Islet precursor cell (in vitro differentiated cells): ENCODE data around the gene ZNF497.
"Not testable (repeated sequence)": the region's sequence is repeated elsewhere in the genome, so short reads cannot be mapped to it uniquely, and the experiment has no call there.

ENCODE experiments used
- DNase-seq: peaks from one replicate; pipeline ENCODE4 v3.0.0-alpha.2; 2018

The ZNF497 gene

DNA sequence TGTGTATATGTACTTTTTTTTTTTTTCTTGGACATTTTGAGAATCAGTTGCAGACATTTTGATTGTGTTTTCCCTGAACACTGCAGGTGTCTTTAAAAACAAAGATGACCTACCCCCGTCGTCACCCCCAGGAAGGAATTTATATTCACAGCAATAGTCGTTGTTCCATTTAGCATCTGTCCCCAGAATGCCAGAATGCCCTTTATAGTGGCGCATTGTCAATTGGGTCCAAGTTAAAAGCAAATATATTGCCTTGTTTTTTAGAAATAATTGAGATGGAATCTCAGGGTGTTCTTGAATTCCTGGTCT lies 31.1 kb upstream of the ZNF497 start:
- DNase-seq, result no peak

DNA sequence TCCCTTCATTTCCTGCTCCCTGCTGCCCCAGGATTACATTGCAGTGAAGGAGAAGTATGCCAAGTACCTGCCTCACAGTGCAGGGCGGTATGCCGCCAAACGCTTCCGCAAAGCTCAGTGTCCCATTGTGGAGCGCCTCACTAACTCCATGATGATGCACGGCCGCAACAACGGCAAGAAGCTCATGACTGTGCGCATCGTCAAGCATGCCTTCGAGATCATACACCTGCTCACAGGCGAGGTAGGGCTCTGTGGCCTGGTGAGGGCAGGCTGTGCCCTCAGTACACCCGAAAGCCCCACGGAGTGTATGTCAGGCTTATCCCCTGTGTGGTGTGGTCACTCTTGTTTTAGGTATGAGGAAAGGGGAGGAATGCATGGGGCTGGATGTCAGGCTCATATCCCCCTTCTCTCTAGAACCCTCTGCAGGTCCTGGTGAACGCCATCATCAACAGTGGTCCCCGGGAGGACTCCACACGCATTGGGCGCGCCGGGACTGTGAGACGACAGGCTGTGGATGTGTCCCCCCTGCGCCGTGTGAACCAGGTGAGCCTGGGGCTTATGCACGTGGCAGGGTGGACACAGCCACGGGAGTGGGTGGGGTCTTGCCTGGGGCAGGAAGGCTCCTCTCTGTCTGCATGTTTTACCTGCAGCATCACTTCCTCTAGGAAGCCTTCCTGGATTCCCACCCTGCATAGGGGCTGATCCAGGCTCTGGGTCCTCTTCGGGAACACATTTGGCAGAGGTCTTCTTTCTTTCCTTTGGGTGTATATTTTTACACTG lies 30.6 kb upstream of the ZNF497 start:
- DNase-seq, result no peak

DNA sequence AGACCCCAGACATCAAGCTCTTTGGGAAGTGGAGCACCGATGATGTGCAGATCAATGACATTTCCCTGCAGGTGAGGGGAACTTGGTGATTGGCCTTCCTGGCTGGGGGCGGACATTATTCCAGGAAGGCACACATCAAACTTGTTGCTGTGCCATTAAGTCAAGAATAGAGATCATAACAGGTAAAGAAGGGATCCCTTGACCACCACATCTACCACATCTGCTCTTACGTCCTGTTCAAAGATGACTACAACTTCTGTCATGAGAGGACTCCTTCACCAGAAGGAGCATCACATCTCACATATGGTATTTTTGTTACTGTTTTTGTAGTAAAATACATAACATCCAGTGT lies 25.6 kb upstream of the ZNF497 start:
- DNase-seq, result no peak

DNA sequence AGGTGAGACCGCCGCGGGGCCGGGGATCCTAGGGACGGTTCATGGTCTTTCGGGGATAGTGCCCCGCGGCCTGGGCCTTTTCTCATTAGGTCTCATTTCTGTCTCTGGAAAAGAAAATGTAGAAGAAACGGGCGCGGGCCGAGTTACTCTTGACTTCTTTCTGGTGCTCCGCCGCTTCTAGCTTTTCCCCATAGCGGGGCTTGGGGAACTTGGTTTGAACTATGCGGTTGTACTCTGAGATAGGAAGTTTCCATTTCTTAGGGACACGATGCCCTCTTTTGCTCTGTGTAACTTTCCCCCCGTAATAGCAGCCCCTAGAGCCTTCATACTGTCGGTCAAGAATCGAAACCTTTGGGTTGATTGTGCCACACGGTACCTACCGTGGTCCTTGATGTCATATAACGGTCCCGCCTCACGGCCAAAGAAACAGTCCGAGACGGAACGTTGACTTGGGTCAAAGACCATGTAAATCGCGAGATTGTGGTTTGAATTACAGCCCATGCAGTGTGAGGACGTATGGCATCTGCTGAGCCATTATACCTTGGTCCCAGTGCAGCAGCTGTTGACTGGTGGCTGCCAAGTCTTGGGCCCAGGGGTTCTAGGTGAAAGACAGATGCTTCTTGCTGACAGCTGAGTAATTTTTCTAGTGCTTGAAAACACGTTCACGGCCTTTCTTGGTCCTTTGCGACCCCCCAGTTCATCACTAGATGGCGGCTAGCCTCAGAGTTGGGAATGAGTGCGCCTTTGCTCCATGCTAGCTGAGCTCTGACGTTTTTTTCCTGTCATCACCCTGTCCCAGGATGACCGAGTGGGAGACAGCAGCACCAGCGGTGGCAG lies 25.0 kb upstream of the ZNF497 start:
- peak; percentile 53 for DNase-seq

DNA sequence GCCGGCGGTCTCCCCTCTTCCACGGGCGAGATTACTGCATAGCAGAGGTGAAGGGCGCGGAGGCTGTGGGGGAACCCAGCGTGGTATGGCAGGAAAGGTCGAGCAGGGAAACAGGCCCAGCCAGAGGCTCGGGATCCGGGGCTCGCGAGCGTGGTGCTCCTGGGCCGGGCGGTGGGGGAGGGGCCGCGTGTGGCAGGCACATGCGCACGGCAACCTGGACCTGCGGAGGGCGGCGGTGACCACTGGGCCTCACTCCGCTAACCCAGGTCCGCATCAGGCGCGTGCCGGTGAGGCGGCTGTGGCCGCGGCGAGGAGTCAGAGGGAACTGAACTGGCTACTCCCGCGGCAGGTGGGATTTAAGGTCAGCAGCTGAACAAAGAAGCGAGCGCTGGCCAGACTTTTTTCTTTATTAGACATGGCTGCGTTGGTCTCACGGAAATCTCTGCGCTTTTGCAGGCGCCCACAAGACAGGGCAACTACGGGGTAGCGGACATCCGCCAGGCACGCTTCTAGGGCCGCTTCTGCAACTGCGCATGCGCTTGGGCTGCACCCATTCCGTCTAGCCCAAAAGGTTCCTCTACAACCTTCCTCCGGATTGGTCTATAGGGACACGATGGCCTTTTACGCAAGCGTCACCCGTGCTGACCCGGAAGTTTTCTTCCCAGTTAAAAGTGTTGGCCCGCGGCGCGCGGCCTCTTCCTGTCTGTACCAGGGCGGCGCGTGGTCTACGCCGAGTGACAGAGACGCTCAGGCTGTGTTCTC lies 24.2 kb upstream of the ZNF497 start, which contains the start of gene RPS5:
Gene RPS5 (plus strand): TSS at position 694 of the 762 bp plus-strand sequence. CDS start 869 bp downstream, outside the sequence.
- peak; percentile 98 for DNase-seq

DNA sequence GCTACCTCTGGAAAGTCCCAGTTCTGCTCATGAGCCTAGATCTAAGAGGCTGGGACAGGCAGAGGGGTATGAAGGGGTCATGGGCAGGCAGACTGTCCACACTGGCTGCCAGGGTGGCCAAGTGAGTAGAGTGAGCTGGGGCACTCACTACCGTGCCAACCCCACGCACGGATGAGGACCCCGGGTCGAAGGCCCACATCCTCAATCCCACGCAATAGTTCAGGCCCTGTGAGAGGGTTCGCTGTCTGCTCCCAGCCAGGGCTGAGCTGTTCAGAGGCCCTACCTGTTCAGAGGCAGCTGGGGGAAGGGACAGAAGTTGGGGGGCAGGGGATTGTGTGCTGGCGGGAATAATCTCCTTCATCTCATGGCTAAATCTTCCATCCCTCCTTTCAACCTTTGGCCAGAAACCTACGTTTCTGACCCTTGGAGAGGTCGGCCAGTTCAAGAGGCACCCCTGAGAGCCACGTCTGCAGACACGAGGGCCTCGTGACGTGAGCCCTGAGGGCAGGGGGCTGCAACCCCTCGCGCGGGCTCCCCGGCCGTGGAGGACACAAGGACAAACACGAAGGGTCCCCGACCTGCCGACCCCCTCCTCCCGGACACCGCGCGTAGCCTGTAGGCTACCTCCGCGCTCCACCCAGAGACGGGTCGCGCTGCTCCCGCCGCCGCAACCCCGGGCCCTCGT lies 23.5 kb upstream of the ZNF497 start:
- DNase-seq, result peak; percentile 53

DNA sequence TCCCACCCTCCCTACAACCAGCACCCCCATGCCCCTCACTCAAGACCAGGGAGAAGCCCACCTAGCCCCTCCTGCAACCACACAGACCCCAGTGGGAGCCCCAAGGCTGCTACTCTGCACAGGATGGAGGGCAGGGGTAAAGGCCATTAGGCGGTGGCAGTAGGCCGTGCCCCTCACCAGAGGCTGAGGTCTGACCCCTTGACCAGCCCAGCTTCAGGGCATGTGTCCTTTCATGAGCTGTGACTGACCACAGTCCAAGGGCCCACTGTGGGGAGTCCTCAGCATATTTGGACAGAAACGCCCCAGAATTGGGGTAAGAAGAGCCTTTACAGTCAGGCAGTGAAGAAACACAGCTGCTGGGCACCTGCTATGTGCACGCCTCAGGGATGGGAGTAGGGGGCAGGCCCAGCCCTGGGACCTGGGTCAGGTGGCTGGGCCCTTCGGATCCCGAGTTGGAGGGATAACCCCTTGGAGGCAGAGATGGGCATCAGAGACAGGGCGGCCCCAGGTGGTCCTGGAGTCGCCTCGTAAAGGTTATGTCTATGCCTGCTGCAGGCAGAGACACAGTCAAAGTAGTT lies 22.9 kb upstream of the ZNF497 start:
- no peak for DNase-seq

DNA sequence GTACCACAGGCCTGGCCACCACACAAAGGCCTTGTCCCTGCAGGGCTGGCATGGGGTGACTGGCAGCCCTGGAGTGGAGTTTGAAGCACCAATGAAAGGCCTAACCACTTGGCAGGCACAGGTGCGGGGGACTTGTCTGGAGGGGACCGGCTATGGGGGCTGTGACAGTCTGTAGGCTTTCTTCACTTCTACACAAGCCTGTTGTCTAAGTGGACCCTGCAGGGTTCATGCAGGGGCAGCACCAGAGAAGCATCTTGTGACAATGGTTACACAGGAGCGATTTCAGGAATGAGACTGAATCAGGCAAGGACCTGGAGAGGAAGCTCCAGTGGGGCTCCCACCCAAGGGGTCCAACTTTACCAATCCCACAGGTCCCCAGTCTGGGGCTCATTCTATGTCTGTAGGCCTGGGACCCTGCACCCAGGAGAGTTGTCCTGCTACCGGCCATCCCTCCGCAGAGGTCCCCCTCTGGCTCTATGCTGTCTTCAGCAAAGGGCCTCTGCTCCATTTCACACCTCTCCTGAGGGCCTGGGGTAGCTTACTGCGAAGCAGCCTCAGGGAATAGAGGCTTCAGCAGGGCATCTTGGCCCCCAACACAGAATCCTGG lies 20.5 kb upstream of the ZNF497 start:
- peak; percentile 37 for DNase-seq

DNA sequence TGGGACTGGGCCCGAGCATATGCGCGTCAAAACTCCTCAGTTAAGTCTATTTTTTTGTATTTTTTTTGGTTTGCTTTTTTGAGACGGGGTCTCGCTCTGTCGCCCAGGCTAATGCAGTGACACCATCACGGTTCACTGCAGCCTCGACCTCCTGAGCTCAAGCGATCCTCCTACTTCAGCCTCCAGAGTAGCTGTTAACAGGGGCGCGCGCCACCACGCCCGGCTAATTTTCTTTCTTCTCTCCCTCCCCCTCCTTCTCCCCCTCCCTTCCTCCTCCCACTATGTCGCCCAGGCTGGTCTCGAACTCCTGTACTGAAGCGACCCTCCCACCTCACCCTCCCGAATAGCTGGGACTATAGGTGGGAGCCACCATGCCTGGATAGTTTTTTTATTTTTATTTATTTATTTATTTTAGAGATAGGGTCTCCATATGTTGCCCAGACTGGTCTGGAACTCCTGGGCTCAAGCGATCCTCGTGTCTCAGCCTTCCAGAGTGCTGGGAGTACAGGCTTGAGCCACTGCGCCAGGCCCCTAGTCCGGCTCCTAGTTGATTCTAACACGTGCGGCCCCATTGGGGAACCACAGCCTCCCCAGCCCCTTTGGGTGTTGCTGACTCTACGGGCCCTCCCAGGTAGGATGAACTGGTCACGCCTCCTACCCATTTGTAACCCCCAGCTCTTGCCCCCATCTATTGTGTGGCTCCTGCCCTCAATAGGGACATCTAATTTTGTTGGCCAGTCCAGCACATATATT lies 19.1 kb upstream of the ZNF497 start:
- DNase-seq, result peak; percentile 35

DNA sequence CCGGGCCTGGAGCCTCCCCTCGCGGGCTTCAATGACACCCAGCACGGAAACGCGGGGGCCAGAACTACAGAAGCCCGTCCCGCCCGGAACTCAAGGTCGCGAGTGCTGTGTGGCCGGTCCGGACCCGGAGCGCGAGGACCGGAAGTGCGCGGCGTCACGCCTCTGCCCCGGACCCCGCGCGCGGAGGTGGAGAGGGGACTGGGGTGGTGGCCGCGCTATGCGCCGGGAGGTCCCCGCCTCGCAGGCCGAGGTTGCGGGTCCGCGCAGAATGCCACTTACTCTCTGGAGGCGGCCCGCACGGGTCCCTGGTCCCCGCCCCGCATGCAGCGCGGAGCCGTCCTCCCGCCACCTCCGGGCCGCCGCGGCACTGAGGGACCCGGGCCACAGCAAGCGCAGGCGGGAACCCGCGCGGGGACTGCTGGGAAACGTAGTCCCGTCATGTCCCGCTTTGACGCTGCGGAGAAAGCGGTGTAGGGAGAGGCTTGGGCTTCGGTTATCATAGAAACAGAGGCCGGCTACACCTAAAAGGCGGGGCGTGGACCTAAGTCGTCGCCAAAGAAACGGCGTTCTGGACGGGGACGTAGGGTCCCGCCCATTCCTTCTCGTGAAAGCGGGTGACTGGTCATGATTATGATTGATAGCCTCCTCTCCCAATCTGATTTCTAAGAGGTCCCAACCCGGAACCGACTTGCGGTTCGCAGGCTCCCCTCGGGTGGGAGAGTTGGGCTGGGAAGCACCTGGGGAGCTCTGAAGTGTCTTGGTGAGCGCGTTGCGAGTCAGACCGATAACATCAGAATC lies 18.3 kb upstream of the ZNF497 start, which contains the start of gene ZNF837:
Gene ZNF837 (minus strand): TSS at position 369 of the 798 bp plus-strand sequence. CDS start 11,698 bp downstream, outside the sequence.
- DNase-seq, result peak; percentile 100

DNA sequence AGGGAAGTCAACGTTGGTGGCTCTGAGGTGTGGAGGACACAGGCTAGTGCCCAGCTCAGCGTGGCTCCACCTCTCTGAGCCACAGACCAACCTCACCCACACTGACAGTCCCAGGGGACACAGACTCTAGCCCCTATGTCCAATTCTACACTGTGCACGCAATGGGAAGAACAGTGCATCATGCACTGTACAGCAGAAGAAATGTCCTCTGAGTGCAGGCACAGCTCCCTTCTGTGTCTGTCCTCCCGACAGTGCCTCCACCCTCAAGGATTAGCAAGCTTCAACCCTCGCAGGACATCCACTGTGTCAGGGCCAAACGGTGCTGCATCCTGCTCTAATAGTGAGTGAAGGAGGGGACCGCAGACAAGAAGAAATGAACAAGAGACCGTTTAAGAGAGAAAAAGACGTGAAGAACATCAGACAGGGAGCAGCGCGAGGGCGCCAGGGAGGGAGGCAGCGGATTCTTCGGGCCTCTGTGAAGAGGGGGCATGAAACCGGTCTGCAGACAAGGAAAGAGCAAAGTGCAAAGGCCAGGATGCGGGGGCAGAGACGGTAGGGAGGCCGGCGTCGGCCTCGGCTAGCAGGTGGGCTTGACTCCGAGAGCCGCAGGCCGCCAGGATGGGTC lies 17.6 kb upstream of the ZNF497 start:
- no peak for DNase-seq

- no peak for DNase-seq
Observed at GRCh38 chr19:58379246-58379645, 16.7 kb upstream of the ZNF497 start.

DNA sequence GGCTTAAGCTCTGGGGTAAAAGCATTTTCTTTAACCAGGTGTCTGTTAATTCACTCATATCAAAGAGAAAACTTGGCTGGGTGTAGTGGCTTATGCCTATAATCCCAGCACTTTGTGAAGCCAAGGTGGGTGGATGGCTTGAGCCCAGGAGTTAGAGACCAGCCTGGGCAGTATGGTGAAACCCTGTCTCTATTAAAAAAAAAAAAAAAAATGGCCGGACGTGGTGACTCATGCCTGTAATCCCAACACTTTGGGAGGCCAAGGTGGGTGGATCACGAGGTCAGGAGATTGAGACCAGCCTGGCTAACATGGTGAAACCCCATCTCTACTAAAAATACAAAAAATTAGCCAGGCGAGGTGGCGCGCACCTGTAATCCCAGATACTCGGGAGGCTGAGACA lies 14.2 kb upstream of the ZNF497 start:
- DNase-seq, result not testable (repeated sequence)

DNA sequence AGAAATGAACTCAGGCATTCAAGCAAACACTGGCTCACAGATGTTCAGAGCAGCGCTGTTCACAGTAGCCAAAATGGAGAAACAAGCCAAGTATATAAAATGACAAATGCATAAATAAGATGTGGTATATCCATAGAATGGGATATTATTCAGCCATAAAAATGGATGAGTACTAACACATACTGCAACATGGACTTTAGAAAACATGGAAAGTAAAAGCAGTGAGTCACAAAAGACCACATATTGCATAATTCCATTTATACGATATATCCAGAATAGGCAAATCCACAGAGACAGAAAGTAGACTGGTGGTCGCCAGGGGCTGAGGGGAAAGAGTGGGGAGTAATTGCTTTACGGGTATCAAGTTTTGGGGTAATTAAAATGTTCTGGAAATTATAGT lies 11.6 kb upstream of the ZNF497 start:
- no peak for DNase-seq

DNA sequence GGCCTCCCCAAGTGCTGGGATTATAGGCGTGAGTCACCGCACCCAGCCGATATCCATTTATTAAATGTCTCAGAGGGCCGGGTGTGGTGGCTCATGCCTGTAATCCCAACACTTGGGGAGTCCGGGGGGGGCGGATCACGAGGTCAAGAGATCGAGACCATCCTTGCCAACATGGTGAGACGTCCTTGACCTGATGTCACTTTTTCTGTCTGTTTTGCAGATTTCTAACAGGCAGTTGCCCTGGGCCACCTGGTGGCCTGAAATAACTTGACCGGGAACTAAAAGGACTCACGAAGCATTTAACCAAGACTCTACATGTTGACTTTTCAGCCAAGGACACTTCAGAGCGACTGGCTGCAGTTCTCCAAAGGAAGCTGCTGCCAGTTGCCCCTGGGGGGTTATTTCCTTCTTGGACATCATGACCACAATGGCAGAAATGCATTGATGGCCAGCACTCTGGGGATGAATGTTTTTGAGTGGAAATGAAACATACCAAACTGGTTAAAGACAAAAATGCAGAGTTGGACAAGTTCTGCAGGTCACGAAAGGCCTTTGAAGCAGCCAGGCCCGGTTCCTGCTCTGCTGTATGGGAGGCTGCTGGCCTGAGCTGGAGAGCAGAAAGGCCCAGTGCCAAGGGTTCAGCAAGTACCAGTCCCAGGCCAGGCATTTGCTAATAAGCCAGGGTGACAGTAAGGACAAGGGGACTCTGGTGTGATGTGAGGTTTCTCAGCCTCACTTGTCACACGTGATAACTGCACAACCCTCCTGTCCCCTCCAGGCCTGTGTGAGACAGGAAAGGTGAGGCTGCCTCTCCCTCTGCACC lies 10.0 kb upstream of the ZNF497 start:
- DNase-seq, result no peak

- no peak for DNase-seq
Observed at GRCh38 chr19:58368561-58369360, 6.2 kb upstream of the ZNF497 start.

DNA sequence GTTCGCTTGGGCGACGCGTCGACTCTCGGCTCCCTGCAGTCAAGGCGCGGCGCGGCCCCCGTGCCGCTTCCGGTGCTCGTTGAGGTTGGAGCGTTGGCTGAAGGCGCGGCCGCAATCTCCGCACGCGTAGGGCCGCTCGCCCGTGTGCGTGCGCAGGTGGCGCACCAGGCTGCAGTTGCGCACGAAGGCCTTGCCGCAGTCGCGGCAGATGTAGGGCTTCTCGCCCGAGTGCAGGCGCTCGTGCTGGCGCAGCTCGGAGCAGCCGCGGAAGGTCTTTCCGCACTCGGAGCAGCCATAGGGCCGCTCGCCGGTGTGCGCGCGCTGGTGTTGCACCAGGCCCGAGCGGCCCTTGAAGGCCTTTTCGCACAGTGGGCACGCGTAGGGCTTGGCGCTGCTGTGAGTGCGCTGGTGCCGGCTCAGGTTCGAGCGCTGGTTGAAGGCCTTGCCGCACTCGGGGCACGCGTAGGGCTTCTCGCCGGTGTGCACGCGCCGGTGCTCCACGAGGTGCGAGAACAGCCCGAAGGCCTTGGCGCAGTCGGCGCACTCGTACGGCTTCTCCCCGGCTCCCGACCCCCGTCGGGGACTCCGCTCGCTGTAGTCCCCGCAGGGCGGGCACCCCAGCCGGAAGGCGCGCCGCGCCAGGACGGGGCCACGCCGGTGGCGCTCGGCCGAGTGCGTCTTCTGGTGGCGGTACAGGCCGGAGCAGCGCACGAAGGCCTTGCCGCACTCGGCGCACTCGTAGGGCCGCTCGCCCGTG lies 5.3 kb upstream of the ZNF497 start:
- no peak for DNase-seq
